SKM-1 treated with dmso at 0.1 percent for 144 hours (cell line): Measurements from ENCODE around the gene RTN4RL1.

Experiments
- DNase-seq: peaks from one replicate; lab custom pipeline; 2025; ENCODE audit not compliant: unreplicated experiment; lab: John Stamatoyannopoulos, UW

The RTN4RL1 gene

GRCh38 chr17:1920948-1921351, 104.2 kb downstream of the RTN4RL1 start:
- DNase-seq = no peak

- no peak for DNase-seq
Observed at GRCh38 chr17:1919201-1919600, 105.9 kb downstream of the RTN4RL1 start.

- no peak for DNase-seq
Observed at GRCh38 chr17:1918346-1919162, 106.6 kb downstream of the RTN4RL1 start.

- no peak for DNase-seq
Observed at GRCh38 chr17:1916963-1917715, 108.0 kb downstream of the RTN4RL1 start.

- DNase-seq = no peak
Observed at GRCh38 chr17:1916316-1916715, 108.8 kb downstream of the RTN4RL1 start.

- DNase-seq = no peak
Observed at GRCh38 chr17:1915889-1916288, 109.2 kb downstream of the RTN4RL1 start.

- DNase-seq = no peak
Observed at GRCh38 chr17:1914661-1915083, 110.5 kb downstream of the RTN4RL1 start.

GRCh38 chr17:1913702-1914101, 111.4 kb downstream of the RTN4RL1 start:
- no peak for DNase-seq

- DNase-seq = no peak
Observed at GRCh38 chr17:1912146-1912545, 113.0 kb downstream of the RTN4RL1 start.

- DNase-seq = no peak
Observed at GRCh38 chr17:1909985-1910384, 115.1 kb downstream of the RTN4RL1 start.

- no peak for DNase-seq
Observed at GRCh38 chr17:1908699-1909309, 116.3 kb downstream of the RTN4RL1 start.

GRCh38 chr17:1907909-1908698, 117.0 kb downstream of the RTN4RL1 start:
- no peak for DNase-seq

GRCh38 chr17:1907216-1907631, 117.9 kb downstream of the RTN4RL1 start:
- no peak for DNase-seq

- DNase-seq = no peak
Observed at GRCh38 chr17:1906662-1907101, 118.5 kb downstream of the RTN4RL1 start.

- no peak for DNase-seq
Observed at GRCh38 chr17:1905190-1905913, 119.8 kb downstream of the RTN4RL1 start.

GRCh38 chr17:1904273-1905182, 120.6 kb downstream of the RTN4RL1 start:
- DNase-seq = no peak

GRCh38 chr17:1899403-1900000, 125.6 kb downstream of the RTN4RL1 start:
- no peak for DNase-seq

GRCh38 chr17:1898872-1899271, 126.3 kb downstream of the RTN4RL1 start:
- DNase-seq = no peak

- no peak for DNase-seq
Observed at GRCh38 chr17:1898332-1898731, 126.8 kb downstream of the RTN4RL1 start.
